C4-2B (cell line): ENCODE results near the gene FAM124A.
"Not testable (repeated sequence)": the region's sequence is repeated elsewhere in the genome, so short reads cannot be mapped to it uniquely, and the experiment has no call there.

ENCODE experiments used
- H3K27ac ChIP-seq: fragments of 450-650 bp; 2 replicates; pipeline ENCODE4 v1.5.1; 2017
- CTCF ChIP-seq: fragments of 450-650 bp; conservative IDR thresholded peaks from 2 replicates; pipeline ENCODE4 v1.5.1; 2017; ENCODE audit warnings: mild to moderate bottlenecking
- ZFX ChIP-seq: fragments of 450-650 bp; IDR thresholded peaks from 2 replicates; pipeline ENCODE4 v1.6.1; 2017

The FAM124A gene

DNA sequence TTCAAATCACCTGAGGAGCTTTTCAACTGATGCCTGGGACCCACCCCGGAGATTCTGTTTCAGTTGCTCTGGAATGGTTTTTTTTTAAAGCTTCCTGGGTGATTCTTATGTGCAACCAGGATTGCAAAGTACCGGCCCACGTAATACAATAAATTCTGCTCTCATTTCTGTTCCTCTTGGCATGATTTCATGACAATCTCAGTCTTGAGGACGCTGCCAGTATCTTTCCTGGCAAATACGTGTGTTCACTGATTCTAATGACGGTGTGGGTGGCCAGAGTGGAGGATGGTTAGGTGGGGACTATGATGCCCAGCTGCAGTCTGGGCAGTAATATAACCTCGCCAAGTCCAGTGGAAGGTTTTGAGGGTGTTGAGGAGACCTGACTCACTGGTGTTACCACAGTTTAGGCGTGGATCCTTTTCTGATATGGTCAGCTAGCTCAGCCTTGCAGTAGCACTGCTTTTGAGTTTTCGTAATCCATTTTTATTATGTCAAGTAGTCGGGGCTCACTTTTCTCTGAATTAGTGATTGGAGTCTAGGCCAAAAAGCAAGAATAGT is 49.4 kb downstream of the FAM124A start:
- no peak for TF ChIP-seq ZFX
- no peak for TF ChIP-seq CTCF
- H3K27ac ChIP-seq: peak overlapping the region; percentile 13; the same call in 1 of the 2 replicates

DNA sequence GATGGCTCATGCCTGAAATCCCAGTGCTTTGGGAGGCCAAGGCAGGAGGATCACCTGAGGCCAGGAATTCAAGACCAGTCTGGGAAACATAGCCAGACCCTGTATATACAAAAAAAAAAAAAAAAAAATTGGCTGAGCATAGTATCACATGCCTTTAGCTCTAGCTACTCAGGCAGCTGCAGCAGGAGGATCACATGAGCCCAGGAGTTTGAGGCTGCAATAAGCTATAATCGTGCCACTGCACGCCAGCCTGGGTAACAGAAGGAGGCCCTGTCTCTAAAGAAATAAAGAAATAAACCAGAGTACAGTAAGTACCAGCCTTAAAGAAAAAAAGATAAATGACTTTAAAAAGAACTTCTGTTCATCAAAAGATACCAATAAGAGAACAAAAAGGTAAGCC is 52.9 kb downstream of the FAM124A start:
- TF ChIP-seq ZFX: no peak
- TF ChIP-seq CTCF: no peak
- H3K27ac ChIP-seq: no peak overlapping the region

DNA sequence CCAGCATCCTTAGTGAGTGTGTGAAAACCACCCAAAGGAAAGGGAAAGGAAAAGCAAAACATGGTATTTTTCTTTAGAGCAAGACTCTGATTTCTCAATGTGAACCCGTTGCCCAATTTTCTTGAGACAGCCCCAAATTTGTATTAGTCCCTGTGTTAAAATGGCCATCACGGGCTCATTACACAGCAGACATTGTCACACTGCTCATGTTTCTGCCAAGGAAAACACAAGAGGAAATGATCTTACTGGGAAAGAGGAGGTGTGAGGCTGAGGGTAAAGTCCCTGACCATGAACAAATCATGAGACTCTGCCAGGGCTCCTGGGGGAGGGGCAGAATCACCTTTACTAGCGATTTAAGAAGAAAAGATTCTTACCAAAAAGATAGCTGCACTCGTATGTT is 54.4 kb downstream of the FAM124A start:
- no peak overlapping the region for H3K27ac ChIP-seq
- no peak for TF ChIP-seq CTCF
- TF ChIP-seq ZFX: no peak

- H3K27ac ChIP-seq: no peak overlapping the region
- no peak for TF ChIP-seq ZFX
- TF ChIP-seq CTCF: no peak
These were observed 55.7 kb downstream of the FAM124A start for GRCh38 chr13:51277928-51278327.

- no peak overlapping the region for H3K27ac ChIP-seq
- no peak for TF ChIP-seq CTCF
- TF ChIP-seq ZFX: no peak
These were observed 56.4 kb downstream of the FAM124A start for GRCh38 chr13:51278426-51279130.

- H3K27ac ChIP-seq: peak overlapping the region; percentile 41
- no peak for TF ChIP-seq ZFX
- TF ChIP-seq CTCF: no peak
These were observed 58.3 kb downstream of the FAM124A start for GRCh38 chr13:51280379-51280940.

DNA sequence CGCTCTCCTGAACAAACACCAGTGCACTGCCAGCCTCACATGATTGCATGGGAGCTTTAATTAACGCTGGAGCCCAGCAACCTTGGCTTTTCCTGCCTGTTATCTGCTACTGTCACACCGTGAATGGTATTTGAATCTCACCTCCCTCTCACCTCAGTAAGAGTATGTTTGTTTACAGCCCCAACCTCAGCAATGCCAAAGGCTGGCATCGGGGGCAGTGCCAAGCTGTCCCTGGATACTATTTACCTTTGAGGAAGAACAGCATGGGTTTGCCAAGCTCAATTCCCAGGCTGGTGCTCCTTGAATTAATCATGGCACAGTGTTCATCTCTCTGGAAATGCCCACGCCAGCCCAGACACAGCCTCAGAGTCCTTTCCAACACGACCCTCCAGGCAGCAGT is 60.1 kb downstream of the FAM124A start:
- no peak overlapping the region for H3K27ac ChIP-seq
- no peak for TF ChIP-seq CTCF
- TF ChIP-seq ZFX: no peak

GRCh38 chr13:51282923-51283322 is 60.7 kb downstream of the FAM124A start:
- H3K27ac ChIP-seq: not testable (repeated sequence)
